Esophagus (tissue), 2 donors: Measurements from ENCODE around the gene SYNPR. TPM values are rescaled to one million over a fixed set of nuclear protein-coding genes. Genes with fewer than 3 reads are reported as not detected.
"Not testable (repeated sequence)": the region's sequence is repeated elsewhere in the genome, so short reads cannot be mapped to it uniquely, and the experiment has no call there.

Source experiments
- H3K27ac ChIP-seq, 2 donors: one replicate each; pipeline ENCODE4 v1.5.1; 2013; ENCODE audit warnings: low read depth in 2 of 2, mild to moderate bottlenecking in 2 of 2, inconsistent platforms in 1 of 2, low read length in 1 of 2, moderate library complexity in 1 of 2
- H3K27me3 ChIP-seq, 2 donors: one replicate each; pipeline ENCODE4 v1.6.1; 2013; ENCODE audit warnings: low read length in 2 of 2, control low read depth in 1 of 2, mild to moderate bottlenecking in 1 of 2; ENCODE audit not compliant: insufficient read depth in 2 of 2, control insufficient read depth in 1 of 2
- H3K36me3 ChIP-seq, 2 donors: one replicate each; pipeline ENCODE4 v1.6.1; 2013; ENCODE audit warnings: low read length in 1 of 2; ENCODE audit not compliant: control insufficient read depth in 2 of 2, insufficient read depth in 2 of 2
- H3K4me1 ChIP-seq, 2 donors: one replicate each; pipeline ENCODE4 v1.6.1; 2013; ENCODE audit warnings: low read length in 1 of 2; ENCODE audit not compliant: control insufficient read depth in 2 of 2, insufficient read depth in 2 of 2
- H3K4me3 ChIP-seq, 2 donors: one replicate each; pipeline ENCODE4 v1.5.1; 2013; ENCODE audit warnings: low read length in 2 of 2, mild to moderate bottlenecking in 2 of 2, low read depth in 1 of 2, moderate library complexity in 1 of 2
- H3K9me3 ChIP-seq, 2 donors: one replicate each; pipeline ENCODE4 v1.6.1; 2013; ENCODE audit warnings: mild to moderate bottlenecking in 2 of 2, low read depth in 1 of 2, low read length in 1 of 2, moderate library complexity in 1 of 2; ENCODE audit not compliant: control insufficient read depth in 2 of 2, insufficient read depth in 1 of 2
- WGBS, 2 donors: extraction: QIAGEN DNeasy Blood & Tissue Kit; methylation state at CpG; one replicate each; pipeline ENCODE4 v1.1.7; 2013; 5-methylcytosine and 5-hydroxymethylcytosine counted together
- polyA plus RNA-seq, 2 donors: library from polyadenylated mRNA; stranded (reverse); fragments of 200-250 nt; gene quantifications; one replicate each; pipeline ENCODE4 v1.2.3, GENCODE V29; 2013
- donor health status: healthy with polysubstance abuse.
- donor health status: Bipolar disorder and iron deficiency.

The SYNPR gene
- polyA plus RNA-seq, 2 donors = not detected

DNA sequence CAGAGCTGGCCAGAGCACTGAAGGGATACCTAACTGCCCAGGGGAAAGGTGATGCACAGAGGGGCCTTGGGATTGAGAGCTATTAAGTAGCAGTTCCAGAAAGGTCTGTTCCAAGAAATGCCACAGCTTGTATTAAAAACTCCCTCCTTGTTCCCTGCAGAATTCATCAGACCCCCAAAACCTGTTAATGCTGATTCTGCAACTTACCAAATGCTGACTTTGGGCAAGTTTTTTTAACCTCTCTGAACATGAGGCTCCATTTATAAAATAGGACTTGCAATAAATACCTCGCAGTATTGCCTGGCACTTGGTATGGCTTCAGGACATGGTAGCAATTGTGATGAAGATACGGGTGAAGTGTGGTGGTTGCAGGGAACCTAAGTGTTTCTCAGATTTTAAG is 30.1 kb upstream of the SYNPR start:
- WGBS, 2 donors = 50 to 85% methylated on average over 2 of the region's 2 CpGs
- no peaks in the 10 kb centered on the region for H3K4me1 ChIP-seq
- H3K4me3 ChIP-seq = no peak overlapping the region
- no peak overlapping the region for H3K27ac ChIP-seq
- H3K36me3 ChIP-seq = no peaks in the 10 kb centered on the region
- H3K27me3 ChIP-seq = peaks cover 0 to 5% of the 10 kb centered on the region in 2 donors
- H3K9me3 ChIP-seq = no peaks in the 10 kb centered on the region

DNA sequence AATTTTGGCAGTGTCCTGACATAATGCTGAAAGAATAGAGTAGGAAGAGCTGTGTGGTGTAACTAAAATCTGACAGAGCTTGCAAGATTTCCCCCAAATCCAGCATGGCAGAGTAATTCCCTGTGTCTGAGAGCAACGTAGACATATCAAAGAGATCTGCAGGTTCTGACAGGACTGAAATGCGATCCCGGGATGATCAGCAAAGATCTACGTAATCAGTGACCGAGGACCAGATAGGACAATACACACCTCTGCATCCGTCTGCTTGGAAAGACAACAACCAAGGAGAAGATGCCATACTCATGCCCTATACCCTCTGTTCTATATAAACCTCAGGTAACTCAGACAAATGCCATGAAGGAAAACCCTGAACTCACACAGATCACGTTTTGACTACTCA is 26.6 kb upstream of the SYNPR start:
- Histone ChIP-seq H3K4me1 (no peaks in the 10 kb centered on the region), H3K4me3 (no peak overlapping the region), H3K36me3 (no peaks in the 10 kb centered on the region), H3K27me3 (peaks cover 0 to 5% of the 10 kb centered on the region in 2 donors), H3K27ac (no peak overlapping the region), H3K9me3 (no peaks in the 10 kb centered on the region)
- 31 to 38% methylated on average over 7 of the region's 7 CpGs for WGBS, 2 donors

- H3K27ac ChIP-seq, H3K36me3 ChIP-seq, H3K4me3 ChIP-seq, H3K27me3 ChIP-seq, H3K4me1 ChIP-seq, H3K9me3 ChIP-seq: not testable (repeated sequence)
- WGBS, 2 donors = 80 to 81% methylated on average over 9 of the region's 9 CpGs
These were observed 22.3 kb upstream of the SYNPR start for GRCh38 chr3:63255819-63256218.

- Histone ChIP-seq H3K9me3 (no peaks in the 10 kb centered on the region), H3K27ac (no peak overlapping the region), H3K27me3 (no peaks in the 10 kb centered on the region), H3K36me3 (no peaks in the 10 kb centered on the region), H3K4me1 (no peaks in the 10 kb centered on the region), H3K4me3 (no peak overlapping the region)
- WGBS, 2 donors = 63 to 71% methylated on average over 12 of the region's 12 CpGs
These were observed 13.4 kb upstream of the SYNPR start for GRCh38 chr3:63264716-63265115.

GRCh38 chr3:63274359-63274758 is 3.7 kb upstream of the SYNPR start:
- peaks cover 0 to 9% of the 10 kb centered on the region in 2 donors for H3K27me3 ChIP-seq
- H3K4me1 ChIP-seq = no peaks in the 10 kb centered on the region
- WGBS, 2 donors = 91 to 94% methylated on average over 1 of the region's 1 CpG
- no peaks in the 10 kb centered on the region for H3K36me3 ChIP-seq
- no peak overlapping the region for H3K27ac ChIP-seq
- peaks cover 0 to 2% of the 10 kb centered on the region in 2 donors for H3K9me3 ChIP-seq
- H3K4me3 ChIP-seq = no peak overlapping the region

- H3K36me3 ChIP-seq = no peaks in the 10 kb centered on the region
- no peaks in the 10 kb centered on the region for H3K4me1 ChIP-seq
- 5 to 7% methylated on average over 22 of the region's 22 CpGs for WGBS, 2 donors
- H3K27me3 ChIP-seq = peaks cover 0 to 9% of the 10 kb centered on the region in 2 donors
- H3K9me3 ChIP-seq = peaks cover 0 to 2% of the 10 kb centered on the region in 2 donors
- no peak overlapping the region for H3K4me3 ChIP-seq
- no peak overlapping the region for H3K27ac ChIP-seq
These were observed 1.1 kb downstream of the SYNPR start for GRCh38 chr3:63279005-63279841.

- Histone ChIP-seq H3K27me3 (no peaks in the 10 kb centered on the region), H3K27ac (no peak overlapping the region), H3K4me1 (no peaks in the 10 kb centered on the region), H3K4me3 (no peak overlapping the region), H3K36me3 (no peaks in the 10 kb centered on the region), H3K9me3 (no peaks in the 10 kb centered on the region)
- 90 to 91% methylated on average over 2 of the region's 2 CpGs for WGBS, 2 donors
These were observed 9.5 kb downstream of the SYNPR start for GRCh38 chr3:63287610-63288009.

GRCh38 chr3:63290686-63291085 is 12.6 kb downstream of the SYNPR start:
- H3K4me1 ChIP-seq = no peaks in the 10 kb centered on the region
- H3K9me3 ChIP-seq = no peaks in the 10 kb centered on the region
- H3K27ac ChIP-seq = no peak overlapping the region
- 53 to 57% methylated on average over 2 of the region's 2 CpGs for WGBS, 2 donors
- no peaks in the 10 kb centered on the region for H3K27me3 ChIP-seq
- H3K4me3 ChIP-seq = no peak overlapping the region
- no peaks in the 10 kb centered on the region for H3K36me3 ChIP-seq

DNA sequence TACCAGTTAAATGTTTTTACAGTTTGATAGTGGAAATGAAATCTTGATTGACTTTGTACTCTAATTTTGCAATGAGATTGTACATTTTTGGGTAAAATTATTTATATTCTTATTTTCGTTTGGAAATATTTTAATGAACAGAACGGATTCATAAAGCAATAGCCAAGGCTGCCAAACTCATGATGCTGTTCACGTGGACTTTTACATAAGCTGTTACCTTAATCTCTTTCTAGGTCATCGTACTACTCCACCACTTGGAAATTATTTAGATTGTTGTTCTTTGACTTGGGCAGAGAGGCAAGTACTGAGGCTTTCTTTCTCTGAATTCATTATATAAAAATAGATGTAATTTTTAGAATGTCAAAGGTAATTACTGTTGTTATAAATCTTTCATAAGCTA is 16.2 kb downstream of the SYNPR start:
- 72 to 78% methylated on average over 4 of the region's 4 CpGs for WGBS, 2 donors
- Histone ChIP-seq H3K9me3 (no peaks in the 10 kb centered on the region), H3K4me1 (no peaks in the 10 kb centered on the region), H3K27me3 (no peaks in the 10 kb centered on the region), H3K36me3 (no peaks in the 10 kb centered on the region), H3K4me3 (no peak overlapping the region), H3K27ac (no peak overlapping the region)

DNA sequence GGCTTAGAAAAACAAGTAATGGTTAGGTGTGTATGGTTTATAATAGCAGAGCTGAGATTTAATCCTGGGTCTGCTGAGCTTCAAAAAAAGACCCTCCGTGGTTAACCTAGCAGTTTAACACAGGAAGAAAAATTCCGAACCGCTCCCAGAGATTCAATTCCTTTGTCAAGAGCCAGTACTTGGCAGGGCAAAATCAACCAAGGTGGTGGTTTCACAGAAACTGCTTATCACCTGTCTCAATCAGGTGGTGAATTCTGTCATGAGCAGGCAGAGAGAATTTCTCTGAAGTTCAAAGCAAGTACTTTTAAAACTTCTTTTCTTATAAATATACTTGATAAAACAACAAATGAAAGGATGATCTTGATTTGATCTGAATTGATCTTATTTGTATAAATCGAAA is 17.2 kb downstream of the SYNPR start:
- Histone ChIP-seq H3K27me3 (no peaks in the 10 kb centered on the region), H3K4me3 (no peak overlapping the region), H3K27ac (no peak overlapping the region), H3K36me3 (no peaks in the 10 kb centered on the region), H3K9me3 (no peaks in the 10 kb centered on the region), H3K4me1 (no peaks in the 10 kb centered on the region)
- 53 to 56% methylated on average over 4 of the region's 4 CpGs for WGBS, 2 donors
